ENCODE data around the gene SNAP25. TPM values are rescaled to one million over a fixed set of nuclear protein-coding genes. Genes with fewer than 3 reads are reported as not detected.

Gene SNAP25
- total and polyA plus RNA-seq, 10 of the 15 experiments (the other 5 are each of a cell fraction or from before 2014, with no cell fraction given) = not detected

GRCh38 chr20:10332656-10333415 lies 114.2 kb downstream of the SNAP25 start (continued):
- TF ChIP-seq, protein P1, sequence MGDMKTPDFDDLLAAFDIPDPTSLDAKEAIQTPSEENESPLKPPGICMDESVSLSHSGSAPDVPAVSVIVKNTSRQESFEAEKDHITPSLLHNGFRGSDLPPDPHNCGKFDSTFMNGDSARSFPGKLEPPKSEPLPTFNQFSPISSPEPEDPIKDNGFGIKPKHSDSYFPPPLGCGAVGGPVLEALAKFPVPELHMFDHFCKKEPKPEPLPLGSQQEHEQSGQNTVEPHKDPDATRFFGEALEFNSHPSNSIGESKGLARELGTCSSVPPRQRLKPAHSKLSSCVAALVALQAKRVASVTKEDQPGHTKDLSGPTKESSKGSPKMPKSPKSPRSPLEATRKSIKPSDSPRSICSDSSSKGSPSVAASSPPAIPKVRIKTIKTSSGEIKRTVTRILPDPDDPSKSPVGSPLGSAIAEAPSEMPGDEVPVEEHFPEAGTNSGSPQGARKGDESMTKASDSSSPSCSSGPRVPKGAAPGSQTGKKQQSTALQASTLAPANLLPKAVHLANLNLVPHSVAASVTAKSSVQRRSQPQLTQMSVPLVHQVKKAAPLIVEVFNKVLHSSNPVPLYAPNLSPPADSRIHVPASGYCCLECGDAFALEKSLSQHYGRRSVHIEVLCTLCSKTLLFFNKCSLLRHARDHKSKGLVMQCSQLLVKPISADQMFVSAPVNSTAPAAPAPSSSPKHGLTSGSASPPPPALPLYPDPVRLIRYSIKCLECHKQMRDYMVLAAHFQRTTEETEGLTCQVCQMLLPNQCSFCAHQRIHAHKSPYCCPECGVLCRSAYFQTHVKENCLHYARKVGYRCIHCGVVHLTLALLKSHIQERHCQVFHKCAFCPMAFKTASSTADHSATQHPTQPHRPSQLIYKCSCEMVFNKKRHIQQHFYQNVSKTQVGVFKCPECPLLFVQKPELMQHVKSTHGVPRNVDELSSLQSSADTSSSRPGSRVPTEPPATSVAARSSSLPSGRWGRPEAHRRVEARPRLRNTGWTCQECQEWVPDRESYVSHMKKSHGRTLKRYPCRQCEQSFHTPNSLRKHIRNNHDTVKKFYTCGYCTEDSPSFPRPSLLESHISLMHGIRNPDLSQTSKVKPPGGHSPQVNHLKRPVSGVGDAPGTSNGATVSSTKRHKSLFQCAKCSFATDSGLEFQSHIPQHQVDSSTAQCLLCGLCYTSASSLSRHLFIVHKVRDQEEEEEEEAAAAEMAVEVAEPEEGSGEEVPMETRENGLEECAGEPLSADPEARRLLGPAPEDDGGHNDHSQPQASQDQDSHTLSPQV (IDR thresholded peaks at IDR 0.05) = no peak
- TF ChIP-seq ZSCAN29 (IDR thresholded peaks at IDR 0.05) (no peak), SRF (IDR thresholded peaks at IDR 0.05; ENCODE audit: low read depth in 2 of 2, low read length in 2 of 2) (no peak), ZNF217 (IDR thresholded peaks at IDR 0.05) (no peak)

- H3K9me3 ChIP-seq (replicated peaks; ENCODE audit: control insufficient read depth, insufficient read depth, low read length) = no peaks in the 10 kb centered on the region; the same call in 2 of the 3 replicates
- H4K20me1 ChIP-seq (ENCODE audit: control insufficient read depth, insufficient read depth) = no peaks in the 10 kb centered on the region
- H3K4me1 ChIP-seq (ENCODE audit: control insufficient read depth, insufficient read depth, low read length) = no peaks in the 10 kb centered on the region
- ChIA-PET CTCF (interaction anchor here (0.6 to 2.7 kb wide), 6 partner anchors 10 to 141 kb away, joined by 3 to 10 read pairs (median 3); no protein-coding TSS in a partner anchor), SMC1A (ENCODE audit: uncharacterized antibody, unreplicated experiment) (interaction anchor here (0.6 to 4.0 kb wide), 12 partner anchors 9 to 929 kb away, joined by 3 to 35 read pairs (median 4); no protein-coding TSS in a partner anchor), POLR2A (interaction anchor here (1.9 kb wide), 1 partner anchor 11 kb away, joined by 6 read pairs; no protein-coding TSS in a partner anchor), RAD21 (ENCODE audit: unreplicated experiment) (interaction anchor here (0.5 to 1.5 kb wide), 5 partner anchors 10 to 44 kb away, joined by 3 to 4 read pairs (median 3); no protein-coding TSS in a partner anchor)
- no peak overlapping the region for H3K27ac ChIP-seq (ENCODE audit: control insufficient read depth, insufficient read depth)
- no peak overlapping the region for H3K4me2 ChIP-seq (ENCODE audit: control insufficient read depth, insufficient read depth)
- H2AFZ ChIP-seq (ENCODE audit: control insufficient read depth, low read depth, low read length) = no peak overlapping the region
- no peak overlapping the region for H3K4me3 ChIP-seq
- FAIRE-seq (no peak), DNase-seq (ENCODE audit: low read depth, low spot score) (no peak), ATAC-seq (peak; percentile 85)
- BruUV-seq (replicated peaks) = no TSS peak
- peaks cover 0 to 2% of the 10 kb centered on the region in 2 experiments; a peak in 1 of 4 replicates for H3K27me3 ChIP-seq (replicated peaks in 1 of 2; ENCODE audit: control insufficient read depth in 2 of 2, insufficient read depth in 2 of 2, low read length in 1 of 2)
- in situ Hi-C loops (cut with MboI) (no loop called here), intact Hi-C loops (cut with micrococcal nuclease; ENCODE audit: unreplicated experiment) (no loop called here)
- no peaks in the 10 kb centered on the region for H3K36me3 ChIP-seq (ENCODE audit: control insufficient read depth in 2 of 2, insufficient read depth in 2 of 2, low read length in 1 of 2)
- no peak overlapping the region for H3K9ac ChIP-seq (ENCODE audit: control insufficient read depth, insufficient read depth, low read length)
- no peaks in the 10 kb centered on the region for H3K79me2 ChIP-seq (ENCODE audit: control insufficient read depth, insufficient read depth, low read length)
- 15% methylated on average over 2 of the region's 2 CpGs for WGBS (ENCODE audit: insufficient coverage, insufficient replicate concordance, low lambda C conversion rate, missing lambda C conversion rate)
- no peak for TF ChIP-seq CBX5 (IDR thresholded peaks at IDR 0.05; ENCODE audit: low read depth)
- TF ChIP-seq RFX5 (IDR thresholded peaks at IDR 0.05; ENCODE audit: low read depth, low read length) = no peak
- TF ChIP-seq ZNF24 (IDR thresholded peaks at IDR 0.05) = no peak
- no peak for TF ChIP-seq ZBED1 (IDR thresholded peaks at IDR 0.05; ENCODE audit: borderline replicate concordance)
- TF ChIP-seq, protein P2, sequence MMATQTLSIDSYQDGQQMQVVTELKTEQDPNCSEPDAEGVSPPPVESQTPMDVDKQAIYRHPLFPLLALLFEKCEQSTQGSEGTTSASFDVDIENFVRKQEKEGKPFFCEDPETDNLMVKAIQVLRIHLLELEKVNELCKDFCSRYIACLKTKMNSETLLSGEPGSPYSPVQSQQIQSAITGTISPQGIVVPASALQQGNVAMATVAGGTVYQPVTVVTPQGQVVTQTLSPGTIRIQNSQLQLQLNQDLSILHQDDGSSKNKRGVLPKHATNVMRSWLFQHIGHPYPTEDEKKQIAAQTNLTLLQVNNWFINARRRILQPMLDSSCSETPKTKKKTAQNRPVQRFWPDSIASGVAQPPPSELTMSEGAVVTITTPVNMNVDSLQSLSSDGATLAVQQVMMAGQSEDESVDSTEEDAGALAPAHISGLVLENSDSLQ (IDR thresholded peaks at IDR 0.05) = no peak
- TF ChIP-seq, protein P3, sequence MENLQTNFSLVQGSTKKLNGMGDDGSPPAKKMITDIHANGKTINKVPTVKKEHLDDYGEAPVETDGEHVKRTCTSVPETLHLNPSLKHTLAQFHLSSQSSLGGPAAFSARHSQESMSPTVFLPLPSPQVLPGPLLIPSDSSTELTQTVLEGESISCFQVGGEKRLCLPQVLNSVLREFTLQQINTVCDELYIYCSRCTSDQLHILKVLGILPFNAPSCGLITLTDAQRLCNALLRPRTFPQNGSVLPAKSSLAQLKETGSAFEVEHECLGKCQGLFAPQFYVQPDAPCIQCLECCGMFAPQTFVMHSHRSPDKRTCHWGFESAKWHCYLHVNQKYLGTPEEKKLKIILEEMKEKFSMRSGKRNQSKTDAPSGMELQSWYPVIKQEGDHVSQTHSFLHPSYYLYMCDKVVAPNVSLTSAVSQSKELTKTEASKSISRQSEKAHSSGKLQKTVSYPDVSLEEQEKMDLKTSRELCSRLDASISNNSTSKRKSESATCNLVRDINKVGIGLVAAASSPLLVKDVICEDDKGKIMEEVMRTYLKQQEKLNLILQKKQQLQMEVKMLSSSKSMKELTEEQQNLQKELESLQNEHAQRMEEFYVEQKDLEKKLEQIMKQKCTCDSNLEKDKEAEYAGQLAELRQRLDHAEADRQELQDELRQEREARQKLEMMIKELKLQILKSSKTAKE (IDR thresholded peaks at IDR 0.05; ENCODE audit: low read depth, poor library complexity, severe bottlenecking) = no peak
- no peak for TF ChIP-seq SREBF1 (IDR thresholded peaks at IDR 0.05; ENCODE audit: low read length)
- peak in 1 of 2 experiments; percentile 63; a peak in 1 of 4 replicates for TF ChIP-seq CEBPB (IDR thresholded peaks at IDR 0.05; ENCODE audit: borderline replicate concordance in 1 of 2, low read depth in 2 of 2, low read length in 2 of 2)
- TF ChIP-seq RBBP5 (conservative IDR thresholded peaks at IDR 0.05) = no peak
- no peak for TF ChIP-seq POLR2AphosphoS5 (IDR thresholded peaks at IDR 0.05; ENCODE audit: low read length)
Observed at GRCh38 chr20:10336959-10337729, 118.5 kb downstream of the SNAP25 start.
